Stimulated activated CD4-positive, alpha-beta T cell treated with anti-CD3 and anti-CD28 coated beads, Interleukin-15, amount 100 ng/mL, for 48 hours (primary cell): Measurements from ENCODE around the gene TRPC3.

Experiments used
- DNase-seq, 2 donors: peaks; one replicate each; pipeline ENCODE4 v3.0.0-alpha.2; 2020; ENCODE audit warnings: low read depth in 2 of 2

TRPC3 gene

DNA sequence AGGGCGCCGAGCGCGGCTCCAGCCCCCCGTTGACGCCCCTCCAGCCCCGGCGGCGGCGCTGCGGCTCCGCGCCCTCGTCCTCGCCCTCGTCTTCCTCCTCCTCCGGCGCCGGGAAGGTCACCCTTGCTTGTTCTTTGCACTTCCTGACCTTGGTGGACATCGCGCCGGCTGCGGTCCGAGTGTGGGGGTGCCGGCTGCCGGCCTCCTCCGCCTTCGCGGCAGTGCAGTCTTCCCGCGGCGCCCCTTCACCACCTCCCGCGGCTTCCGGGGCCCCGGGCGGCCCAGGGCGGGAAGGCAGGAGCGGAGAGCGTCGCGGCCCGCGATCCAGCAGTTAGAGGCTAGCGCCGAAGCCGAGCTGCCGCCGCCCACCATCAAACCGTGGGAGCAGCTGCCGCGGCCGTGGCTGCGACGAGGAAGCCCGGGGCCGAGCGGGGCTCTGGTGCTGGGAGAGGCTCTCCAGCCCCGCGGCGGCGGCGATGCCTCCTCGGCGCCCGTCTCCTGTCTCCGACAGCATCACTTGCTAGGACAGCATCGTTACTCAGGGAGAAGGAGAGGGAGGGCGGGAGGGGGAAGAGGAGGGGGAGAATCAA is at the start of gene TRPC3:
TRPC3 (minus strand) TSS at position 540 of the 590 bp plus-strand sequence; CDS start at position 160, 380 bp downstream.
- peak in 1 of 2 donors; percentile 12 for DNase-seq

DNA sequence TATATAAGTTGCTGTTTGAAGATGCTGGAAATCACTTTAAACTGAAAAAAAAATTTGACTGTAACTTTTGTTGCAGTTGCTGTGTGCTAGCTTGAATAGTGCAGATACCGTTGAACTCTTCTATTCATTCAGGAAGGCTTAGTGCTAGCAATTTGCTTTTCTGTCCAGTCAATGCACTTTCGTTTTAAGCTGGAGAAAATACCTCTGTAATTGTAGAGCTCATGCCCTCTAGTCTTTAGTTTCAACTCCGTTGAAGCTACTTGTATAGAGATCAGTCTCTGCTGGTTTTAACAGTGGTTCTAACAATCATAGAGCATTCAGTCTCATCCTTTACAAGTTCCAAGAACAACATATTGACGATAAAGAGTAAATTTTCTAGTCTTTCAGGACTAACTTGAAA is 49.0 kb upstream of the TRPC3 start:
- DNase-seq = no peak

DNA sequence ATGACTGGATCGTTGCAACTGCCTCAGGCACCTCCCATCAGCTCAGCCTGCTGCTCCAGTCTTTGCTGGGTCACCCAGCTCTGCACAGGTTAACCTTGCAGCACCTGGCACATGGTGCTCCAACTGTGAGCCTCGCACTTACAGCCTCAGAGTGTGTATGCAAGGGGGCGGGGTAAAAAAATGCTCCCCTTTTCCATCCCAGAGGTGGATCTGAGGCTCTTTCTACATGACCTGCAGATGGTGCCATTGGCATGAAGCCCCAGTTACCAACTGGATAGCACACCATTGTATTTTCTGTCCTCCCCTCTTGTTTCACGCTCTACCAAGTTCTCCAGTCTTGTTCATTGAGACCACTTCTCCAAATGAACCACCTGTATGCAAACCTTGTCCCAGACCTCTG is 46.2 kb upstream of the TRPC3 start:
- DNase-seq = no peak

DNA sequence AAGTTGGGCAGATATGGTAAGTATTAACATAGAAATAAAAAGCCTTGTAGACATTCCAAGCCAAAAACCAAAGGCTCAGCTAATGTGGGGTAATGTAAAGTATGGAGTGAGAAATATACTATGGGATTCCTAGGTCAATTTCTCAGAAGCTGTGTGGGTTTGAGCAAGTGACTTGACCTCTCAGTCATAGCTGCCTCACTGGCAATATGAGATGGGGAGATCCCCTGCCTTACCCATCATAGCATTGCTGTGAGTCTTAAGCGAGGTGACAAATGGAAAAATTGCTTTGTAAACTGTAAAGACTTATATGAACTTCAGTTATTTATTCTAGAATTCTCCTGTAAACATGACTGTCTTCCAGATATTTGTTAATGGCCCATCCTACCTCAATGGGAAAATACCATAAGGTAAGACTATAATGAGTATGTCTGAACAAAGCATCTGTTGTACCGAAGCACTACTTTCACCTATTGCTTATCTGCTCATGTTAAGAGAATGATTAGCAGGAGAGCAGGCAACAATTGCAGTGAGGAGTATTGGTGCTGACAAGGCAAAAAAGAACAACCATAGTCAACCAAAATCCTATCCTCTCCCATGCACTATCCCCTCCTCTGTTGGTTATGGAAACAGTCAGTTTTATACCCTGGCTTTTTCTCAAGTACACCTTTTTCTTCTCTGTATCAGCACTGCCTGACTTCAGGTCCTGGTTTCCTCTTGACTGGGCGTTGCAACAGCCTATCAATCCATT is 44.1 kb upstream of the TRPC3 start:
- no peak for DNase-seq

DNA sequence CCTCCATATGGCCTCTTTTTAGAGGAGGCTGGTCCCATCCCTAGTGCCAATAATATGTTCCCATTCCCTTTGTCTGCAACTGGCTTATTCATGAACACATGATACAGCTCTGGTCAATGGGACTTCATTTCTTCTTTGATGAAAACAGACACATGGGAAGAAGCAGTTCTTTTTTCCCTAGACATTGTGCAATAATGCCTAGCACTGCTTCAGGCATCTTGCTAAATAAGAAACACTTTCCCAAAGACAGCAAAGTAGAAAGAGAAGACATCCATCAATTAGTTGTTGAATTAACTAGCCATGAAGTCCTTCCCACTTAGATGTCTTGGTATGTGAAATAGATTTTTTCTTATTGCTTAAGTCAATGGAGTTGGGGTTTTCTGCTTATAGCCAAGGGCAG is 40.1 kb upstream of the TRPC3 start:
- DNase-seq = no peak

DNA sequence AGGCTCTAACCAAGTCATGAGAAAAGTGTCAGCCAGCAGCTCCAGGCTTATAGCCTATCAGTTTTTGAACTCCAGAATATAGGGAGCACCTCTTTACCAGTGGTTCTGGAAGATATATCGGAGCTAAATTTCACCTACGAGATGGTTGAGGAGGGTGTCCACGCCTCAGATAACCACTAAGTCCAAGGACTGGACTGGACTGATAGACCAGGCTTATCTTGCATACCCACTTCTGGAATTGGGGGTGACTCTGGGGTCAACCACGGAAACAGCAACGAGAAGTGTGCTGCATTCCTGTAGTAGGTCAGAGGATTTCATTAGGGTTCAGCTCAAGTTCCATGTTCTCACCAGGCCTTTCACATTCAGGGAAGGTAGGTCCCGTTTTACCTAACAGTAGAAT is 38.6 kb upstream of the TRPC3 start:
- DNase-seq = no peak

DNA sequence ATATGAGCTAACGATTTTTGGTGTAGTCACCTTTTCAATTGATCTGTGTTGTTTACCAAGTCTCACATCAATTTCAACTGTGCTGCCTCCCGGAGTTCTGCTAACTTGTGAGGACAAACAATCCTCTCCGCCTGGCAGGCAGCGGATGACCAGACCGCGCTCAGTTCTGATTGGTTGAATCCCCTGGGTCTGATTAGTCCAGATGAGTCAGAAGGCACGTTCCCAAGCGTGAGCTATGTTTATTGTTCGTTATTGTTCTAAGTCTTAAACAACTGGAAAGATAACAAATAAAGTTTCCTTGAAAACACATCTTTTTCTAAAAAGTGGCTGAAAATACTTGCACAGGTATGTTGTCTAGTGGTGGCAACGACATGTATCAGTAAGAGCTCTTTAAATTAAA is 37.9 kb upstream of the TRPC3 start:
- no peak for DNase-seq

DNA sequence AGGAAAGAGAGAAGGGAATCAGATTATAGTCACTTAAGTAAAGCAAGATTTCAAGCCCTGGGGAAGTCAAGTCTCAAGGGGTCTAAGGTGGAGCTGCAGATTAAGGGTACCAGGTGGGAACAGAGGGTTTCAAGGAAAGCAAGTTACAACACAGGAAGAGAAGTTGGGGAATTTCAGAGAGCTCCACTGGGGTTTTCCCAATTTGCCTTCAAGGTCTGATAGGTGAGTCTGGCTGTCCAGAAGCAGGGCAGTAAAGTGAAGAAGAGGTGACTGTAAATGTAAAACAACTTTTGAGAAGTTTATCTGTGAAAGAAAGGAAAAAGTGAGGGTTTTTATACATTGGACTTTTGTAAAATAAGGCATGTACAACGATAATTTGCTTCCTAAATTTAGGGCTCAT is 37.1 kb upstream of the TRPC3 start:
- no peak for DNase-seq

DNA sequence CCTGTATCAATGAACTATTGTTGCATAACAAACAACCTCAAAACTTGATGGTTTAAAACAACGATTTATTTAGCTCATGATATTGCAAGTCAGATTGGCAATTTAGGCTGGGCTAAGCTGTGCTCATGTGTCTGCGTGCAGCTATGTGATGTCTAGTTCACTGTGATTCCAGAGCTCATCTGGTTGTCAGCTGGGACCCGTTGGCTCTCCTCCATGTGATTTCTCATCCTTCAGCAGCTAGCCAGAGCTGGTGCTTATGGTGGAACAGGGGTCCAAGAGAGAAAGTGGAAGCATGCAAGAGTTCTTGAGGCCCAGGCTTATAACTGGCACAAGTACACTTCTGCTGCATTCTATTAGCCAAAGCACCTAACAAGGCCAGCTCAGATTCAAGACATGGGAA is 28.8 kb upstream of the TRPC3 start:
- no peak for DNase-seq

DNA sequence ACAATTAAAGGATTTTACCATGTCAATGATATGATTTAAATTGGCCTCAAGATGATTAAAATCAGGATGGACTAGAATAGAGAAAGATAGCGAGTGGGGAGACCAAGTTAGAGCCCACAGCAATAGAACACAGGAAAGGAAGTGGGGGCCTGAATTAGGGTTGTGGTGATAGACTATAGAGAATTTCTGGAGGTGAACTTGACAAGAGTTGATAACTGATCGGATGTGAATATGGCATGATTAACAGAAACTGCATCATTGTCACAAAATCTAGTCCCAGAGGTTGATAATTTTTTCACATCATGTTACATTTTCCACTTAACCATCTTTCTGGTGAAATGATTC is 26.3 kb upstream of the TRPC3 start:
- DNase-seq = no peak

DNA sequence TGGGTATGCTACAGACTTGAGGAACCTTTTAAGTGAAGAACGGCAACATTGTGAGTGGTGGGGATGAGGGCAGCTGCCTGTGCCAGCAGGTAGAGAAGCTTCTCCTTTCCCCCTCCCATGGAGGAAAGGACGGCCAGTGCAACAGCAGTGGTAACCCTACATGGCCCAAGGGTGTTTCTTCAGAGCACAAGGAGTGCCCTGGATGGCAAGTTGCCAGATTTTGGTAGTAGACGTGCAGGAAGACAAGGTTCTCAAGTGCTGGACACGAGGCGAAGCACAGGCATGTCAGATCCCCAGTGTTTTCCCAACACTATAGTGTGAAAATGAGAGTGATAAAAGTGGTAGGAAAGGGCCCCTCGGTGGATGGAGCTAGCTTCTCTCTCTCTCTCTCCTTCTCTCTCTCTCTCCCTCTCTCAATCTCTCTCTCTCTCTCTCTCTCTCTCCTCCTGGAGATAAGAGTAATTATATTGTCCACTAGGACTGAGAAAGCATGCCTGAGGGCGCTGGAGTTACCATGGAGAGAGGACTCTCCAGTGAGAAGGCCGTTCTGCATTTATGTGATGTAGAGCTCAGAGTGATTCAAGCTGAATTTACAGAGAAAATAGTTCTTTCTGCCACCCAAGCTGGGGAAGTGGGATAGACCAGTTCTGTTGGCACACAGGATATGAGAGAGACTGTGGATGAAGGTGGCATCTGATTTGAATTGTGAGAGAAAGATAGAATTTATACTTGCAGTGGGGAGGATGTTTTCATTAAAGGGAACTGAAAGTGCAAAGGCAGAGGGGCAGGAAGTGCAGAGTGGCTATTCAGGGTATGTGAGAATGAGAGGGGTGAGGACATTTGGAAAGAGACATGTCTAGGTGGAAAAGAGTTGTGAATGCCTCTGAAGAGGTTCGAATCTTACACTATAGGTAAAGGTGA is 25.7 kb upstream of the TRPC3 start:
- DNase-seq = no peak

DNA sequence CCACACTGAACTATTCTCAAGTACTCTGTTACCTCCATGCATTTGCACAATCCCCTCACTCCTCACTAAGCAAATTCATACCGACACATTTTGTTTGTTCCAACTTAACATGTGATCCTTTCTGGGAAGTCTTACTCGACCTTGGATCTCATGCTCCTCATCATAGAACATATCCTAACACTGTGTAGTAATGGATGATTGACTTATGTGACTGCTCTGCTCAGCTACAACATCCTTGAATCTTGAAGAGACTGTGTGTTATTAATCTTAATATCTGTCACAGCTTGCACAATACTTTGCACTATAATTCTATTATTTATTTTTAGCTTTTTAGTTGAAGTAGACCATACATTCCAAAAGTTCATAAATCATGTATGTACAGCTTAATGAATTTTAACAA is 23.9 kb upstream of the TRPC3 start:
- DNase-seq = no peak

DNA sequence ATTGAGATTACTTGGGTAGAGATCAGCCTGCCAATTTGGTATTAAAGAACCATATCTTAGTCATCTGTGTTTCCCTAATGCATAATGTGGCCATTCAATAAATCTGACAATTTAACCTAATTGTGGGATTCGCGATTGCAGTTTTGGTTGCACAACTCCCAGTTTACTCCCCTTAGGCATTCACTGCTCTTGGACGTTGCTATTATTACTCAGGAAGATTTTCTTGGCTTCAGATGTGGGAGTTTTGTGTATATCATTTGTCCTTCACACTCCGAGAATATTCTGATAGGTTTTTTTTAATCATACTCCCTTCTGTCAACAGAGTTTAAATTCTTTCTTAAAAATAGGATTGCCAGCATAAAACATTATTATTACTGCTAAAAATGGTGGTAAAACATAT is 22.0 kb upstream of the TRPC3 start:
- DNase-seq = no peak

DNA sequence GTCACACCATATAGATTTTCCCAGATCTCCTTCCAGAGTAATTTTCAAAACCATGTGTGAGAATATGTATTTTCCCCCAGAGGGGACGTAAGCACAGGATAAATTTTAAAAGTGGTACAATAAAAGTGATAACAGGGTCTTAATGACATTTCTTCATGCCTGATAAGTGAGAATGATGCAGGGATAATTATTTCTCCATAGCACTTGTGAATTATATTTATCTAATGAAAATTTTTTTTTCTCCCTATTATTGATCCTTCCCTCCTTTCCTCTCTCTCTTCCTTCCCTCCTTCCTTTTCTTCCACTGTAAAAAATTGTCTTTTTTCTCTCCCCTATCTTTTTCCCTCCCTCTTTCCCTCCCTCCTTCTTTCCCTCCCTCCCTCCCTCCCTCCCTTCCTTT is 17.0 kb upstream of the TRPC3 start:
- DNase-seq = no peak

DNA sequence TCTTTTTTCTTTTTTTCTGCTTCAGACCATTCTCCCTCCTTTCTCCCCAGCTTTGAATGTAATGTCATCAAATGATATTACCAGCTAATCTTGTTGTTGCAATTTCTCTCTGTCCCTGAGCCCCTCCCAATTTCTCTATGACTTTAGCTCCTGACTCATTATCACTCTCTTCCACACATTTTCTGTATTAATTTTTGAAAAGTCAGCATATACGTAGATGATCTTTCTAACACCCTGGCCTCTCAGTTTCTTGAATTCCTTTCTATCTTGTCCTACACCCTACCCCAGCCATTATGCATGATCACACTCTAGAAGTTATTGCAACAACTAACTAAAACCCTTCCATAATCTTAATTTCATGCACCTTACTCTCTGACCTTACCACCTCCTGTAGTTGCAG is 13.1 kb upstream of the TRPC3 start:
- DNase-seq = no peak

DNA sequence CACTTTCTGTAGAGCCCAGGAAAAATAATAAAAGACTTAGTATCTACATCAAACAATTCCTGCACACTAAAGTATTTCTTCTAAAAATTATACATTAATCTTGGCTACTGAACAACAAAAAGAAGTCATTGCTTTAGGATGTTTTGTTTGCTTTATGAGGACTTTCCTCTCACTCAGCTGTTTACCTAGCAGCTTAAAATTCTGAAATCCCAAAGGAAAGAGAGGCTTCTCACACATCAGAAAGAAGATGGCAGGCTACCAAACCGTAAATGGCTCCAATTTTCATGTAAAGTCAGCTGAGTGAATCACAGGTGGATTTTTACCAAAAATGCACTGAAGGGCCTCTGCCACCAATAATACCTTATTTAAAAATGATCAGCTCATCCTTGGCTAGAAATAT is 9.0 kb upstream of the TRPC3 start:
- DNase-seq = no peak

DNA sequence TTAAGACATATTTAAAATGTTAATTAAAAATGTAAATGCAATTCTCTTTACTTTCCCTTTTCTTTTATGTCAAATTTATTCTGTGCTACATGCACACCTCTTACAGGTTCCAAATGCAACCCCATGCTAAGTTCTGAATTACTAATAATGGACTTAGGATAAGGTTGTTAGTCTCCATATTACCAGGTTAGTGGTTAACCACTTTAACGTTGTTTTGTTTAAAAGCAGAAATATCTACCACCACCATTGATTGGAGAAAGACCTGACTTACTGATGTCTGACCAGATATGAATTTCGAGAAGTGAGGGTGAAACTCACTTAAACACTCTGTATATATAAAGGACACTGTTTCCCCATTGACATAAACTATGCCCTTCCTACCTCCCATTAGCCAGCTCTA is 6.9 kb upstream of the TRPC3 start:
- DNase-seq = no peak

DNA sequence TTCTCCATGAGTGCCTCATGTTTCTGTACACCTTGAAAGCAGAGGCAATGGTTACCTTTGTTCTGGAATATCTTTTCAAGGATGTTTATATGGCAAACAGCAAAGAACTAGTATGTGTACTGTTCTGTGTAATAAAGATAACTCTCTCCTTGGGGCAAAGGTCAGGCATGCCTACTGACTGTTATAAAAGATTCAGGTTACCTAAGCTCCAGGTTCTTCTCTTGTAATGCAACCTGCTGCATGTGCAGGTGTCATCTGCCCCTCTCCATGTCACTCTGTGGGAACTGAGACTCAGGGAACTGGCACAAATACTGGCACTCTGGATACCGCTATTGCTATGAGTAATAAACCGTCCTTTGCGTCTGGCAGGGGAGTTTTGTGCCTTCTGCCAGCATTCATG is 5.4 kb upstream of the TRPC3 start:
- DNase-seq = no peak

DNA sequence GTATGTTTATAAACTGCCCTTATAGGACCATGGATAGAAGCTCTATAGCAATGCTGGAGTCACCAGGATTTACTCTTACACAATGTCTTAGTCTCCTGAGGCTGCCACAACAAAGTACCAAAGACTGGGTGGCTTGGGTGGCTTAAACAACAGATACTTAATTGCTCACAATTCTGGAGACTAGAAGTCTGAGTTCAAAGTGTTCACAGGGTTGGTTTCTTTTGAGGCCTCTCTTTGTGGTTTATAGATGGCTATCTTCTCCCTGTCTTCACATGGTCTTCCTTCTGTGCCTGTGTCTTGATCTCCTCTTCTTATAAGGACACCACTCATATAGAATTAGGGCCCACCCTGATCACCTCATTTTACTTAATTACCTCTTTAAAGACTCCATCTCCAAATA is 2.0 kb upstream of the TRPC3 start:
- DNase-seq = no peak

DNA sequence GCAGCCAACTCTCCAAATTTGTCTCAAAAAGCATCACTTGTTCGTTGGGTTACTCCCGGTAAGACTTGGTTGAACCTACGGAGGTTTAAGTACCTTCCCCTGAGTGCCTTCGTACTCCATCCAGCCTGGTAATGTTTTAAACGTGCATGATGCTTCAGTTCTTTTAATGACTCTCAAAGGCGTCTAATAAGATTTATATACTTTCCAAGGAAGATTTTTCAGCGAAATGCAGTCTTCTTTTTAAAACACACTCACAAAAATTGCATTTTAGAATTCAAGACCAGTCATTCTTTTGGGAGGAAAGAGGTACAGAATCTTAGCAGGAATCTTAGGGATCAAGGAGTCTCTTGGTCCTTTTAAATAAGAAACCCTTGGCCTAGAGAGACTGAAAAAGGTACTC is 430 bp upstream of the TRPC3 start:
- DNase-seq = no peak

DNA sequence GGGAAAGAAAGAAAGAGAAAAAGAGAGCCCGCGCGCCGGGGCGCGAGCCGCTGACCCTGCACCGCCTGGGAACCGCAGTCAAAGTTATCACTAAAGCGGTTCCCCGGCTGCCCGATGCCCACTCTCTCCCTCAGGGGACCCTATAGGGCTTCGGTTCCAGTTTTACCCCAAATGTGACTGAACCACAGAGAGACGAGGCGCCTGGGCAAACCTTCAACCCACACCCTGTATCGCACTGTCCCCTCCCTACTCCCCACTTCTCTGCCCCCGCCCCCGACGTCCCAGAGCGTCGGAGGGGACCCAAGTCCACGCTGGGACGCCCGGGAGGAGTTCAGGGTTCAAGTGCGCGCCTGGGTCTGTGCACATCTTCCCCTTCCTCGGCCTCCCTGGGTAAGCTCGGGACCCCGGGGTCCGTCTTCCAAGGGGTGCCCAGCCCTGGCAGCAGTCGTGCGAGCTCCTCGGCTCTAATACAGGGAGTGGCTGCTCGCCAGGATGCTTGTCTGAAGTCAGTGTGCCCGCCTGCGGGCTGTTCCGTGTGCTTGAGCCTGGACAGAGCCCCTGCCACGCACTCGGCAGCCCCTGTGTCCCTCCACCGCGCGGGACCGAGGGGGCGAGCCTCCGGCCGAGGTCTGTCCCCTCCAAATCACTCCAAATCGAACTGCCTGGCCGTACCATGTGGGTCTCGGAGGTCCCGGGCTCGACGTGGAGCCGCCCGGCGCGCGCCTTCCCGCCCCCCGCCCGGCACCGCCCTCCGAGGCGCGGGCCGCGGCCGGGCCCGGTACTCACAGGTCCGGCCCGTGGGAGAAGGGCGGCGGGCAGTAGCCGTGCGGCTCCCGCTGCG is 960 bp downstream of the TRPC3 start:
- DNase-seq = peak; percentile 6 to 7

DNA sequence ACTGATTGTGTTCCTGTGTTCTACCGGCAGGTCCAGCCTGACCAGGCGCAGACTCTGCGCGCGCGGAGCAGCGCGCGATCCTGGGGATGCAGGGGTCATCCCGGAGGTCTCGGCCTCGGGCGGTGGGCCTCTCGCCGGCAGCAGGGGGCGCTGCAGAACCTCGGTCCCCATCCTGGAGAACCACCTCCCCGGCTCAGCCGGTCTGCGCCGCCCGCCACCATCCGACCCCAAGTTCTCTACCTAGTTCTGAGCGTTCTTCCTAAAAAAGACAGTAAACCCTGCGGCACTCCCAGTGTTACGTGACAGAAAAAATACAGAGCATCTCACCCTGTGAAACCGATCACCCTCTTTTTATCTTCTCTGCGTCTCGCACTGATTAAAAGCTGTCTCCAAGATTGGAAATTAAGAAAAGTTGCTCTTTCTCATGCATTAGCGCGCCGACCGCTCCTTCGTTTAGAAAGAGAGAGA is 1.6 kb downstream of the TRPC3 start:
- peak; percentile 74 to 81 for DNase-seq
